Small intestine (tissue), 7 donors: Measurements from ENCODE around the gene LRCH1. TPM values are rescaled to one million over a fixed set of nuclear protein-coding genes. Genes with fewer than 3 reads are reported as not detected.

Experiments used
- DNase-seq, 2 donors: peaks; one replicate each; pipeline versions ENCODE4 v3.0.0 to v3.0.0-alpha.2; 2013
- FAIRE-seq: peaks from 2 replicates; lab custom pipeline; 2012; peaks lifted over from hg19 to GRCh38; lab: Jason Lieb, UNC
- H3K27ac ChIP-seq, 3 donors: one replicate each; pipeline ENCODE4 v1.5.1; 2013; ENCODE audit warnings: low read length in 2 of 3, mild to moderate bottlenecking in 2 of 3, control low read depth in 1 of 3, inconsistent platforms in 1 of 3, low read depth in 1 of 3, moderate library complexity in 1 of 3
- H3K27me3 ChIP-seq, 3 donors: one replicate each; pipeline ENCODE4 v1.6.1; 2013; ENCODE audit warnings: low read length in 3 of 3, inconsistent platforms in 1 of 3; ENCODE audit not compliant: control insufficient read depth in 3 of 3, insufficient read depth in 3 of 3
- H3K36me3 ChIP-seq, 3 donors: one replicate each; pipeline ENCODE4 v1.6.1; 2013; ENCODE audit warnings: low read length in 3 of 3, inconsistent platforms in 1 of 3, low read depth in 1 of 3, mild to moderate bottlenecking in 1 of 3, moderate library complexity in 1 of 3; ENCODE audit not compliant: control insufficient read depth in 3 of 3, insufficient read depth in 2 of 3
- H3K4me1 ChIP-seq, 3 donors: one replicate each; pipeline ENCODE4 v1.6.1; 2013; ENCODE audit warnings: low read length in 2 of 3, inconsistent platforms in 1 of 3, low read depth in 1 of 3, mild to moderate bottlenecking in 1 of 3, moderate library complexity in 1 of 3; ENCODE audit not compliant: control insufficient read depth in 3 of 3, insufficient read depth in 2 of 3
- H3K4me3 ChIP-seq, 3 donors: one replicate each; pipeline ENCODE4 v1.5.1; 2013; ENCODE audit warnings: low read length in 3 of 3, control low read depth in 1 of 3, inconsistent platforms in 1 of 3, low read depth in 1 of 3, mild to moderate bottlenecking in 1 of 3, moderate library complexity in 1 of 3
- H3K9me3 ChIP-seq, 2 donors: one replicate each; pipeline ENCODE4 v1.6.1; 2013; ENCODE audit warnings: low read depth in 1 of 2, low read length in 1 of 2; ENCODE audit not compliant: control insufficient read depth in 2 of 2, insufficient read depth in 1 of 2
- WGBS, 3 donors: extraction: QIAGEN DNeasy Blood & Tissue Kit; methylation state at CpG; one replicate each; pipeline ENCODE4 v1.1.7; 2013; 5-methylcytosine and 5-hydroxymethylcytosine counted together
- polyA plus RNA-seq, 4 donors: library from polyadenylated mRNA; stranded (reverse) in 3 of 4; unstranded in 1 of 4; fragments of 200-250 nt in 3 of 4; fragments of 120-200 nt in 1 of 4; gene quantifications; one replicate each; pipeline versions ENCODE4 v1.2.1 to v1.2.3, GENCODE V29; 2013
- donor health status: healthy with polysubstance abuse.
- donor health status: control.
- donor health status: control.
- donor health status: Bipolar disorder and iron deficiency.
- donor health status: healthy.

LRCH1 gene
- polyA plus RNA-seq, 4 donors = 6.9 to 10.9 (median 7.0) TPM

DNA sequence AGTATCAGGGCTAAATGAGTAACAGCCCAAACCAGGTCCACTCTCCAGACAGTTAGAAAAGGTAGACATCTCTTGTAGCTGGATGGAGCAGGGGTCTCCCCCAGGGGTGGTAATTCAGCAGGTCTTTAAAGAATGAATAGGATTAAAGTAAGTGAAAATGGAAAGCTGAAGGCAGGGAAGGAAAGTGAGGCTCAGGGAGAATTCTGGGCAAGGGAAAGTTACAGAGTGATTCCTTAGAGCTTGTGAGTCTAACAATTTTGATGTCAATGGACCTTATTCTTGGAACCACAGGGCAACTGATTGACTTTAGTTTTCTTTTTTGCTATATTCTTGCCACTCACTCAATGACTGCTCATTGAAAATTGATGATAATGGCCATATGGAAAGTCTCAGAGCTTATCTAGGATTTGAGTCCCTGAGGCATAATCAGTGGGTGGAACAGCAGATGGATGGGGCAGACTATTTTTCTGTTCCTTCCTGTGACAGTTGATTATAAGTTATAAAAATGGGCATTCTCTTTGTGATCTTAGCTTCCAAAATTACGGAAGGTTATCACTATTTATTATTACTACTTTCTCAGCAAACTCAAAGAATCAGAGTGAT lies 76.9 kb downstream of the LRCH1 start:
- no peak for FAIRE-seq
- H3K36me3 ChIP-seq = peaks cover 0 to 2% (median 0%) of the 10 kb centered on the region in 3 donors
- DNase-seq = no peak
- no peaks in the 10 kb centered on the region for H3K9me3 ChIP-seq
- H3K27ac ChIP-seq = peak overlapping the region in 1 of 3 donors; percentile 13
- no peaks in the 10 kb centered on the region for H3K27me3 ChIP-seq
- H3K4me1 ChIP-seq = peaks cover 11 to 30% (median 18%) of the 10 kb centered on the region in 3 donors
- WGBS, 3 donors = 23 to 42% (median 38%) methylated on average over 1 of the region's 1 CpG
- H3K4me3 ChIP-seq = no peak overlapping the region

DNA sequence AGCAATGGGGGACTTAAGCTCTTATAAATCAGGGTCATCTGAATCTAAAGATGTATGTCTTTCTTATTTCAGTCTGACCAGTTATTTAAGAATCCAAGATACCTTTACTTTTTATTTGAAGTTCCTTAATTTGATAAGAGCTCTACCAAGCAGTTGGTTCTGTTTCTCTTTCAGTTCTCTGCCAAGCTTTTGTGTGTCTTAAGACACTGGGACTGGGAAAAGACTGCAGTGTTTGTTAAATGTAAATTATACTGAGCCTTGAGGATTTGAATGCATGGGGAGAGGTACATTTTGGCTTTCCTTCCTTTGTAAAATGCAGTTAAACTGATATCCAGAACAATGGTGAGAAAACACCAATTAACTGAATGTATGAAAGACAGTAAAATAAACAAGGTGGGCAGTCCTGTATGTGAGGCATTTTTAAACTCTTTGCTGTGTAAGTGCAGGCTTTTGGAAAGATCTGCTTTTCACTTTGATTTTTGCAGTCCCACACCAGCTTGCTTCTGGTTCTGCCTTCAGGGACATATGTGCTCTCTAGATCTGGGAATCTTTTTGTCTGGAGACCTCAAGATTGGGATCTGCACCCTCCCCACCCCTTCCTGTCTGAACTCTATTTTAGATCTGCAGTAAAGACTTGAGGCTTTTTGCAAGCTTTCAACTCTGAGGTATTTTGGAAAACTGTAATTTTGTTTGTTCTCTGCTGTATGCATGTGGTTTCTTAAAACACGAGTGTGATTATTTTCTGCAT lies 77.6 kb downstream of the LRCH1 start:
- H3K9me3 ChIP-seq = no peaks in the 10 kb centered on the region
- DNase-seq (no peak), FAIRE-seq (no peak)
- no peak overlapping the region for H3K4me3 ChIP-seq
- H3K36me3 ChIP-seq = peaks cover 0 to 2% (median 0%) of the 10 kb centered on the region in 3 donors
- peaks cover 10 to 30% (median 18%) of the 10 kb centered on the region in 3 donors for H3K4me1 ChIP-seq
- peak overlapping the region in 1 of 3 donors; percentile 13 for H3K27ac ChIP-seq
- 13 to 59% (median 36%) methylated on average over 1 of the region's 1 CpG for WGBS, 3 donors
- no peaks in the 10 kb centered on the region for H3K27me3 ChIP-seq

DNA sequence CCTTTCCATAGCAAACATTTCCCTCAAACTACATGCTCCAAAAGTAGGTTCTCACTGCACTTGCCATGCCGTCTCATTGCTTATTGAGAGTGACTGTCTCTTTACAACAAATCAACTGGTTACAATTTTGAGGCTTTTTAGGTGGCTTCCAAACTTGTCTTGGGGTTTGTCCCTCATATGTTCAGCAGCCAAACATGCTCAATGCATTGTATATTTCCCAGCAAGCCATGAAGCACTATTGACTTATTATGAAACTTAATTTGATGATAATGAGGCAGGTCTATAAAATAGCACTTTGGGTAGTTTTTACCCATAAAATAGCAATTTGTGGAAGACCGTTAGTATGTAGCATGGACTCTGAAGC lies 78.2 kb downstream of the LRCH1 start:
- Histone ChIP-seq H3K36me3 (peaks cover 0 to 2% (median 0%) of the 10 kb centered on the region in 3 donors), H3K9me3 (no peaks in the 10 kb centered on the region), H3K4me1 (peaks cover 8 to 30% (median 16%) of the 10 kb centered on the region in 3 donors), H3K27me3 (no peaks in the 10 kb centered on the region), H3K27ac (no peak overlapping the region), H3K4me3 (no peak overlapping the region)
- FAIRE-seq (no peak), DNase-seq (no peak)
- WGBS, 3 donors = 74 to 88% (median 82%) methylated on average over 2 of the region's 2 CpGs

DNA sequence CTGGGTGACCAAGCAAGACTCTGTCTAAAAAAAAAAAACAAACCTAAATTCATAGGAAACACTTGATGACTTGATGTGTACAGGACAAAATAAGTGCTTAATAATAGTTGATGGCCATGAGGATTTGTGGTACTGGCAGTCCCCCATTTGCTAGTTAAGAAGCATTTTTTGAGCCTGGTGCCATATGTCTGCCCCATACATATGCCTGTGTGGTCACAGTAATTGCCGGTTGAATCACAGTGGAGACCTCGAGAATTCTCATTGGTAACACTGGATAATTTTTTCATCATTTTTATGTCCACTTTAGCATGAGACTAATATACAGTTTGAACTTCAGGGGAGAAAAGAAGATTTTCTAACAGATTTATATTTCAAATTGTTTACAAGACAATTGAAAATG lies 79.2 kb downstream of the LRCH1 start:
- Histone ChIP-seq H3K4me1 (peaks cover 8 to 30% (median 16%) of the 10 kb centered on the region in 3 donors), H3K36me3 (peaks cover 0 to 2% (median 0%) of the 10 kb centered on the region in 3 donors), H3K4me3 (no peak overlapping the region), H3K9me3 (no peaks in the 10 kb centered on the region), H3K27ac (no peak overlapping the region), H3K27me3 (no peaks in the 10 kb centered on the region)
- FAIRE-seq (no peak), DNase-seq (no peak)
- WGBS, 3 donors = 97 to 98% (median 97%) methylated on average over 2 of the region's 2 CpGs

DNA sequence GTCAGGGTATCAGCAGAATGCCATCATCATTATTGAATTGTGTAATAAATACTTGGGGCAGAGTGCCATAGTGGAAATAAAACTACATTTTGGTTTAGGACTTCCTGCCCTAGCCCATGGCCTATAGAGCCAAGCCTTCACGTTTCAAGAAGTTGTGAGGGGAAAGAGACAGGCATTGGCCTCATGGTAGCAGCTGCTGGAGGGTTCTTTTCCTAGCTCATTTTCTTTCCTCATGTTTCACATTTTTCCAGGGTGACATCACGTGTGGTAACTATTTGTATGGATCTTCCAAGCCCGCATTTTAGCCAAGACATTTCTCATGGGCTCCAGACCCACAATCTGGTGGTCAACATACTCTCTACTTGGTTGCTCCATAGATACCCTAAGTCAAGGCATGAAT lies 80.4 kb downstream of the LRCH1 start:
- Histone ChIP-seq H3K27me3 (no peaks in the 10 kb centered on the region), H3K27ac (no peak overlapping the region), H3K36me3 (no peaks in the 10 kb centered on the region), H3K4me3 (no peak overlapping the region), H3K9me3 (no peaks in the 10 kb centered on the region), H3K4me1 (peaks cover 8 to 24% (median 16%) of the 10 kb centered on the region in 3 donors)
- 56 to 88% (median 80%) methylated on average over 3 of the region's 3 CpGs for WGBS, 3 donors
- no peak for DNase-seq
- FAIRE-seq = no peak

DNA sequence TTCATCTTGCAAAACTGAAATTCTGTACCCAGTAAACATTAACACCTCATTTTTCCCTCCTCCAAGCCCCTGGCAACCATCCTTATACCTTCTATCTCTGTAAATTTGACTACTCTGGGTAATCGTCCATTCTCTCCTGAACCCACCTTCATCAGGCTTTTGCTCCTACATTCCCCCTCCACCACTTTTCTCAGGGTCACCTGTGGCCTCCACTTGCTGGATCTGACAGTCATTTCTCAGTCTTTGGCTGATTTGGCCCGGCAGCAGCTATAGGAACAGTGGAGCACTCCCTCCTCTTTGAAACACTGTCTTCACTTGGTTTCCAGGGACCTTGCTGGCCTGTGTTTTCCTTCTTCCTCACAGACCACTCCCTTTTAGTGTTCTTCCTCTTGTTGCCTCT lies 83.5 kb downstream of the LRCH1 start:
- H3K9me3 ChIP-seq = no peaks in the 10 kb centered on the region

DNA sequence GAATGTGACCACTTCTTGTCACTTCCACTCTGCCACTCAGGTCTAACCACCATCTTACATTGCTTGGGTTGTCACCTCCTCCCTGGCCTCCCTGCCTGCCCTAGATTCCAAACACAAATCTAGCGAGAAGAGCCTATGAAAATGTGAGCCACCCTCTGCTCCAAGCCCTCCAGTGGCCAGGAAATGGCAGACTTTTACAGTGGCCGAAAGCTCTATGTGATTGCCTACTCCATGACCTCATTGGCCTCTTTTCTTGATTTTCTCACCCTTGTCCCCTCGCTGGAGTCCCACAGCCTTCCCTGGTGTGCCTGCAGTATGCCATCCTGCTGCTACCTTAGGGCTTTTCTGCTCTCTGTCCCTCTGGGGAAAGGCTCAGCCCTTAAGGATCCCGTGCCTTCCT lies 84.2 kb downstream of the LRCH1 start:
- peaks cover 0 to 3% (median 0%) of the 10 kb centered on the region in 3 donors for H3K36me3 ChIP-seq
- FAIRE-seq (no peak), DNase-seq (no peak)
- no peak overlapping the region for H3K4me3 ChIP-seq
- H3K9me3 ChIP-seq = no peaks in the 10 kb centered on the region
- H3K4me1 ChIP-seq = peaks cover 0 to 3% (median 2%) of the 10 kb centered on the region in 3 donors
- WGBS, 3 donors = 92 to 100% (median 97%) methylated on average over 4 of the region's 4 CpGs
- H3K27me3 ChIP-seq = no peaks in the 10 kb centered on the region
- no peak overlapping the region for H3K27ac ChIP-seq

More for the DNA sequence above, 83.5 kb downstream of the LRCH1 start:
- Histone ChIP-seq H3K4me1 (peaks cover 0 to 2% (median 0%) of the 10 kb centered on the region in 3 donors), H3K4me3 (no peak overlapping the region), H3K36me3 (peaks cover 0 to 3% (median 0%) of the 10 kb centered on the region in 3 donors), H3K27me3 (no peaks in the 10 kb centered on the region), H3K27ac (no peak overlapping the region)
- no peak for DNase-seq
- WGBS, 3 donors = 43 to 68% (median 48%) methylated on average over 2 of the region's 2 CpGs
- no peak for FAIRE-seq

DNA sequence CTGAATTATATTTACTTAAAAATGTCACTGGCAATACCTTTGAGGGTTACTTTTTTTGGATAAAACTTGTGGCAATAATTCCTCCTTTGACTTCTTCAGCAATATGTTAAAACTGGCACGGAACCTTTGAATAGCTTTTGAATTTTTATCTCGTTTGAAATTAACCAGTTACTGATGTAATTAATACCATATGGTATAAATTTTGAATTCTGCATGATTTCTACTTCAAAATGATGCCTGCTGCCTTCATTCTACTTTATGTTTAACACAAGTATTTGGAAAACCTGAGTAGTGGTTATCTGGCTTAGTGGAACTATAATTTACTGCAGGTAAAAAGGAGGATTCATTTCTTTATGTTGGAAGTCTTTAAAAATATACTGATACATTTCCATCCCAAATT lies 85.3 kb downstream of the LRCH1 start:
- Histone ChIP-seq H3K4me3 (no peak overlapping the region), H3K27me3 (no peaks in the 10 kb centered on the region), H3K36me3 (peaks cover 0 to 3% (median 0%) of the 10 kb centered on the region in 3 donors), H3K27ac (no peak overlapping the region), H3K4me1 (peaks cover 0 to 9% (median 2%) of the 10 kb centered on the region in 3 donors), H3K9me3 (no peaks in the 10 kb centered on the region)
- no peak for DNase-seq
- 59 to 79% (median 74%) methylated on average over 2 of the region's 2 CpGs for WGBS, 3 donors
- peak; percentile 19 for FAIRE-seq
